Body of pancreas (tissue), 4 donors: ENCODE measurements around the gene SGSH. TPM values are rescaled to one million over a fixed set of nuclear protein-coding genes. Genes with fewer than 3 reads are reported as not detected.

Source experiments
- ATAC-seq: fragments of 150-250 bp; one replicate; pipeline ENCODE4 v1.9.1; 2016
- DNase-seq, 4 donors: peaks; one replicate each; pipeline ENCODE4 v3.0.0-alpha.2; 2019
- H3K27ac ChIP-seq, 4 donors: fragments of 200-600 bp; sonication (generic); 1 replicate in 3 of 4; 2 replicates in 1 of 4; pipeline versions ENCODE4 v1.5.1 to v1.6.1; 2016 to 2019; ENCODE audit warnings: mild to moderate bottlenecking in 1 of 4, mixed read lengths in 1 of 4, moderate library complexity in 1 of 4
- H3K27me3 ChIP-seq, 2 donors: fragments of 200-600 bp; sonication (generic); one replicate each; pipeline ENCODE4 v1.6.0; 2016; ENCODE audit warnings: mild to moderate bottlenecking in 1 of 2
- H3K36me3 ChIP-seq, 2 donors: fragments of 200-600 bp; sonication (generic); replicated peaks in 1 of 2; 2 replicates each; pipeline ENCODE4 v1.5.1; 2016; ENCODE audit warnings: low read depth in 2 of 2; ENCODE audit not compliant: insufficient read depth in 1 of 2
- H3K4me1 ChIP-seq: fragments of 200-600 bp; sonication (generic); one replicate; pipeline ENCODE4 v1.6.0; 2016
- H3K4me3 ChIP-seq, 2 donors: fragments of 200-600 bp; sonication (generic); 1 replicate in 1 of 2; 2 replicates in 1 of 2; pipeline ENCODE4 v1.5.1; 2016 to 2019
- H3K9me3 ChIP-seq, 3 donors: fragments of 200-600 bp; sonication (generic); 1 replicate in 2 of 3; 2 replicates in 1 of 3; pipeline ENCODE4 v1.5.1; 2016
- CTCF ChIP-seq, 7 experiments: fragments of 450-650 bp in 4 of 7; fragments of 200-600 bp in 3 of 7; sonication (generic) in 3 of 7; IDR thresholded peaks; one replicate each; pipeline ENCODE4 v1.5.1; 2016 to 2019; ENCODE audit warnings: antibody characterized with exemption in 7 of 7
- POLR2A ChIP-seq, 3 donors: fragments of 450-650 bp; IDR thresholded peaks; one replicate each; pipeline ENCODE4 v1.6.1; 2016; ENCODE audit warnings: antibody characterized with exemption in 3 of 3, mild to moderate bottlenecking in 2 of 3
- WGBS, 2 donors: methylation state at CpG; one replicate each; pipeline ENCODE4 v1.1.5; 2017; 5-methylcytosine and 5-hydroxymethylcytosine counted together
- intact Hi-C: fragments of 100-400 bp; cut with DNase I; formaldehyde crosslinking; loops from one replicate; pipeline ENCODE4 v1.15.1; 2023
- total RNA-seq, 2 donors: library from RNA; depleted of rRNA; stranded (reverse); fragments of >200 nt; gene quantifications; one replicate each; pipeline ENCODE4 v1.1.0, GENCODE V29; 2016

SGSH gene
- total RNA-seq, 2 donors from 2014 or later = 29.6 to 42.8 TPM

GRCh38 chr17:80191865-80192661, 28.1 kb downstream of the SGSH start:
- no peak for TF ChIP-seq CTCF (IDR thresholded peaks at IDR 0.05)
- no peak for TF ChIP-seq POLR2A (IDR thresholded peaks at IDR 0.05)
- peak; percentile 46 for ATAC-seq
- Histone ChIP-seq H3K27me3 (no peaks in the 10 kb centered on the region), H3K36me3 (no peaks in the 10 kb centered on the region), H3K27ac (peak overlapping the region in 2 of 4 donors; percentile 26 to 61), H3K4me1 (peaks cover 22% of the 10 kb centered on the region), H3K4me3 (no peak overlapping the region), H3K9me3 (no peaks in the 10 kb centered on the region)
- WGBS, 2 donors = 40 to 44% methylated on average over 20 to 29 of the region's 29 CpGs
- peak in 3 of 4 donors; percentile 28 to 46 (median 37) for DNase-seq
- intact Hi-C loops = no loop called here

GRCh38 chr17:80191192-80191591, 28.9 kb downstream of the SGSH start:
- H3K36me3 ChIP-seq = no peaks in the 10 kb centered on the region
- ATAC-seq (no peak), DNase-seq (no peak)
- no peak overlapping the region for H3K4me3 ChIP-seq
- H3K9me3 ChIP-seq = no peaks in the 10 kb centered on the region
- no peak overlapping the region for H3K27ac ChIP-seq
- TF ChIP-seq CTCF (IDR thresholded peaks at IDR 0.05) = no peak
- TF ChIP-seq POLR2A (IDR thresholded peaks at IDR 0.05) = no peak
- no peaks in the 10 kb centered on the region for H3K27me3 ChIP-seq
- peaks cover 26% of the 10 kb centered on the region for H3K4me1 ChIP-seq
- 79 to 90% methylated on average over 18 to 20 of the region's 20 CpGs for WGBS, 2 donors
- intact Hi-C loops = no loop called here

- intact Hi-C loops = no loop called here
- Histone ChIP-seq H3K9me3 (no peaks in the 10 kb centered on the region), H3K4me3 (no peak overlapping the region), H3K4me1 (peaks cover 24% of the 10 kb centered on the region), H3K27ac (no peak overlapping the region), H3K36me3 (no peaks in the 10 kb centered on the region), H3K27me3 (no peaks in the 10 kb centered on the region)
- ATAC-seq (no peak), DNase-seq (no peak)
- TF ChIP-seq CTCF (IDR thresholded peaks at IDR 0.05) (no peak), POLR2A (IDR thresholded peaks at IDR 0.05) (no peak)
- WGBS, 2 donors = 80 to 88% methylated on average over 4 to 10 of the region's 10 CpGs
Observed at GRCh38 chr17:80190716-80191115, 29.4 kb downstream of the SGSH start.

- ATAC-seq = no peak
- Histone ChIP-seq H3K4me1 (peaks cover 21% of the 10 kb centered on the region), H3K27me3 (no peaks in the 10 kb centered on the region), H3K36me3 (no peaks in the 10 kb centered on the region), H3K9me3 (no peaks in the 10 kb centered on the region), H3K4me3 (no peak overlapping the region), H3K27ac (no peak overlapping the region)
- TF ChIP-seq POLR2A (IDR thresholded peaks at IDR 0.05) = no peak
- TF ChIP-seq CTCF (IDR thresholded peaks at IDR 0.05) = no peak
- WGBS, 2 donors = 82 to 84% methylated on average over 12 to 21 of the region's 23 CpGs
- intact Hi-C loops = no loop called here
- no peak for DNase-seq
Observed at GRCh38 chr17:80189611-80190010, 30.5 kb downstream of the SGSH start.

- H3K4me3 ChIP-seq = no peak overlapping the region
- H3K27ac ChIP-seq = peak overlapping the region in 2 of 4 donors; percentile 31 to 55
Observed at GRCh38 chr17:80187515-80187941, 32.6 kb downstream of the SGSH start.

More at GRCh38 chr17:80187515-80187941, 32.6 kb downstream of the SGSH start:
- H3K36me3 ChIP-seq = no peaks in the 10 kb centered on the region
- WGBS, 2 donors = 29 to 32% methylated on average over 9 to 18 of the region's 18 CpGs
- intact Hi-C loops = no loop called here
- peak; percentile 56 to 79 (median 71) for DNase-seq
- H3K27me3 ChIP-seq = no peaks in the 10 kb centered on the region
- TF ChIP-seq POLR2A (IDR thresholded peaks at IDR 0.05) = no peak
- no peak for TF ChIP-seq CTCF (IDR thresholded peaks at IDR 0.05)
- H3K4me1 ChIP-seq = peaks cover 19% of the 10 kb centered on the region
- H3K9me3 ChIP-seq = no peaks in the 10 kb centered on the region
- ATAC-seq = peak; percentile 74
